ENCODE measurements around the gene MAD1L1. TPM values are rescaled to one million over a fixed set of nuclear protein-coding genes. Genes with fewer than 3 reads are reported as not detected.

MAD1L1 gene
- total RNA-seq, 1 experiment from 2014 or later: 184 TPM

DNA sequence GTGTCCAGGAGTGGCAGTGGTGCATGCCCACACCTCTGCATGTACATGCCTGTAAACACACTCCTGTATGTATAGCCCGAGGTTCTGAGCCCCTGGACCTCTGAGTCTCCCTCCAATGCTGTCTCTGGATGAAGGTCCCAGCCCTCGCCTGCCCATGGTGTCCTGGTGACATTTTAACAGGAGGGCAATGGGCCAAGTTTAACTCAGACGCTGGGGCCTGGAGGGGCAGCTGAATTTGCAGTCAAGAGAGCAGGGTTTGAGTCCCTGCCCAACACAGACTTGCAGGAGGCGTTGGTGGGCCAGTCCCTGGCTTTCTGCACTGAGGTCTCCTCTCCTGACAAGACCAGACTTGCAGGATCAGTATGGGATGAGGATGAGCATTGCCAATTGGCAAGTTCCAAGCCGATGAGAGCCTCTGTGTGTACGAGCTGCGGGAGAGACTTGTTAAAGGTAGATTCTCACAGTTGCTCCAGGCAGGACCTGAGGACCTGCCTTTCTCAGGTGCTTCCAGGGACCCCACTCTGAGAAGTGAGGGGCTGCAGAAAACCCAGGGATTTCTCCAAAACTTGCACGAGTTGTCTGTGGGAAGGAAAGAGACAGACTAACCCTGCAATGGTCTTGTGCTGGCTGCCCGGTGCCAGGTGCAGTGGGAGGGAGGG lies 420.8 kb downstream of the MAD1L1 start:
- no peak for DNase-seq (ENCODE audit: low read depth)

- no peak for DNase-seq (ENCODE audit: low read depth)
These were observed 421.5 kb downstream of the MAD1L1 start for GRCh38 chr7:1810961-1811849.

GRCh38 chr7:1810521-1810920 lies 422.2 kb downstream of the MAD1L1 start:
- DNase-seq (ENCODE audit: low read depth): no peak

DNA sequence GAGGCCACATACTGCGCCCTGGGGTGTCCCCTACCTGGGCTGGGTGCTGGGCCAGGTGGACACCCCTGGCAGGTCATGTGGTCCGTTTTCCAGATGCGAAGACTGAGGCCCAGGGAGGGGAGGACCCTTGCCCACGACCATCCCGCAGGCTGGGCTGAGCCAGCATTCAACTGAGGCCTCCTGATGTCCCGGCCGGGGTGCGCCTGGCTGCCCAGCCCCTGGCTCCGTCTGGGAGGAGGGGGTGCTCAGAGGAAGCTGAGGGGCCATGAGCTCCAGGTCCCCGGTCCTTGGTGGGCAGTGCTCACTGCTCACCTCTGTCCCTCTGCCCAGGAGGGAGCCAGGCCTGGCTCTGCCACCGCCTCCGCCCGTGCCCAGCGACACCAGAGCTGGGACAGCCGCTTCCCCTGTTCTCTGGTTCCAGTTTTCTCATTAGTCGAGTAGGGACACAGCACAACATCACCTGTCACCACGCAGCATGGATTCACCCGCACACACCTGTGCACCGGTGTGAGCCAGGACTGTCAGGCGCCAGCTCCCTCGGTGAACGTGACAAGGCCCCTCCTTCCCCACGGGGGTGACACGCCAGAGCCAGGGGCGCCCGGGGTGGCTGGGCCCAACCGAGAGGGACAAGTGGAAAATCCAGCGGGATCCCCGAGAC lies 423.0 kb downstream of the MAD1L1 start:
- no peak for DNase-seq (ENCODE audit: low read depth)

GRCh38 chr7:1809070-1809469 lies 423.7 kb downstream of the MAD1L1 start:
- DNase-seq (ENCODE audit: low read depth): no peak

DNA sequence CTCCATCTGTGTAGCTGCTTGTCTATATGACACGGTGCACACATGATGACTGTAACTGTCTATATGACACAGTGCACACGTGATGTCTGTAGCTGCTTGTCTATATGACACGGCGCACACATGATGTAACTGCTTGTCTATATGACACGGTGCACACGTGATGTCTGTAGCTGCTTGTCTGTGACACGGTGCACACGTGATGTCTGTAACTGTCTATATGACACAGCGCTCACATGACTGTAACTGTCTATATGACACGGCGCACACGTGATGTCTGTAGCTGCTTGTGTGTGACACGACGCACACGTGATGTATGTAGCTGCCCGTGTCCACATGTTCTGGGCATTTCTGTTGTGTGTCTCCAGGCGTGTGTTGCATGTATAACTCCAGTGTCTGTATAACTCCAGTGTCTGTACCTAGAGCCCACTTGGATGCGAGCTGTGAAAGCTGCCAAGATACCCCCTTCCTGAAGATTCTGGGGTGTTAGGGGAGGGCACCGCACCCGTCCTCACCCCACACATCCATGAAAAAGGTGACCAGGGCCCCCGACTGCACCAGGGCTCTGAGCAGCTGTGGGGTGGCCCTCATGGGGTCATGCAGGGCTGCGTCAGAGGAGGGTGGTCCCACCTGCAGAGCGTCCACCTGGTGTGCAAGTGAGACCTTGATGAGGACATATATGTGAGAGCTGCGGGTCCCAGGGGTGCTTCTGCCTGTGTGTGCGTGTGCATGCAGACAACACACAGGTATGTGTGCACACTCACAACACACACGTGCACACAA lies 424.7 kb downstream of the MAD1L1 start:
- no peak for DNase-seq (ENCODE audit: low read depth)

- DNase-seq (ENCODE audit: low read depth): no peak
These were observed 426.4 kb downstream of the MAD1L1 start for GRCh38 chr7:1806354-1806753.

- DNase-seq (ENCODE audit: low read depth): no peak
These were observed 428.4 kb downstream of the MAD1L1 start for GRCh38 chr7:1804310-1804709.

DNA sequence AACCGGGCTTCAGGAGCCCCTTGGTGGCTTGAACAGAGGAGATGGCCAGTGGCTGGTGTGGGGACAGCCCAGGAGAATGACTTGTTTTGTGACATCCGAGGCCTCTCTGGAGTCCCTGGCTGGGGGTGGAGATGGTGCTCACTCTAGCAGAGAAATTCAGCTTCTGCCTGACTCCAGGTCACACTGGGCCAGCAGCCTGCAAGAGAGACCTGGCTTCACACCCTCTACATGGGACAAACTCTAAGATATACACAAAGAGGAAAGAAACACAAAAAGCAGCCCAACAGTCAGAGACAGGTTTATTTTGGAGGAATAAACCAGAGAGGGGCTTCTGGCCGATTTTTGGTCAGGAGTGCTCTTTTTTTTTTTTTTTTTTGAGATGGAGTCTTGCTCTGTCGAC lies 429.8 kb downstream of the MAD1L1 start:
- DNase-seq (ENCODE audit: low read depth): no peak

DNA sequence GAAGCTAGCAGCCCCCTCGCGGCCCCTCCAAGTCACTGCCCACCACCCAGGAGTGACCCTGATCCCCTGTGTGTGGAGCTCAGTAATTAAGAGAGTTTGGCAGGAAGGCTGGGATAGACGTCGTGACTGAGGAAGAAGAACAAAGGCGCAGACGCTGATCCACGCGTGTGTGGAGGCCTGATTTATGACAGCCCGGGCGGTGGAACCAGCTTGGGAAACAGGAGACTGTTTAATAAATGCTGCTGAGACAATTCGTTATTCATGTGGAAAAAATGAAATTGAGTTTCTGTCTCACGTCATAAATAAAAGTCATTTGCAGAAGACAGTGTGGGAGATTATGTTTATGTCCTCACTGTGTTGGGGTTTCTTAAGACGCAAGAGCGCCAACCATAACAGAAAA lies 431.8 kb downstream of the MAD1L1 start:
- DNase-seq (ENCODE audit: low read depth): no peak

GRCh38 chr7:1798191-1798590 lies 434.6 kb downstream of the MAD1L1 start:
- DNase-seq (ENCODE audit: low read depth): no peak

DNA sequence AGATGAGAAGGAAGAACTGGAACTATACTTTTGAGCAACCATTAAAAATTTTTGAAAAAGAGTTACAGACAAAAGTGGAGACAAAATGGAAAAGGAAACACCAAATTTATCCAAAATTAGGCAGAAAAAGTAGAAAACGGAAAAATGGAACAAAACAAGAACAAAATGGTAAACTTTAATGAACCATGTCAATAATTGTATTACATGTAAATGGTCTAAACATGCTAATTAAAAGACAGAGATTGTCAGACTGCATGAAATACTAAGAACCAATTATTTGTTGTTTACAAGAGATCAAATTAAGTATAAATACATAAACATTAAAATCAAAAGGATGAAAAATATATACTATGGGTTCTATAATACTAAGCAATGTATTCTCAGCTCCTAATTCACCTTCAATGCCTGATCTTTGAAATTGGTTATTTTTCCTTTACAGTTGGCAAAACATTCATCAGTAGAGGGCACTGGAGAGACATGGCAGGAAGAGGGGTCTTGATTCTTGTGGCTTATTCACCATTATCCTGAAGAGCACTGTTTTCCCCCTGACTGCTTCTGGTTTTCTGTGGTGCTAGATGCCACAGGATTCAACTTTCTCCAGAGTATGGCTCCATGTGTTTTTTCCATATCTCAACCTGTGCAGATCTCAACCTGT lies 437.7 kb downstream of the MAD1L1 start:
- DNase-seq (ENCODE audit: low read depth): peak; percentile 39

DNA sequence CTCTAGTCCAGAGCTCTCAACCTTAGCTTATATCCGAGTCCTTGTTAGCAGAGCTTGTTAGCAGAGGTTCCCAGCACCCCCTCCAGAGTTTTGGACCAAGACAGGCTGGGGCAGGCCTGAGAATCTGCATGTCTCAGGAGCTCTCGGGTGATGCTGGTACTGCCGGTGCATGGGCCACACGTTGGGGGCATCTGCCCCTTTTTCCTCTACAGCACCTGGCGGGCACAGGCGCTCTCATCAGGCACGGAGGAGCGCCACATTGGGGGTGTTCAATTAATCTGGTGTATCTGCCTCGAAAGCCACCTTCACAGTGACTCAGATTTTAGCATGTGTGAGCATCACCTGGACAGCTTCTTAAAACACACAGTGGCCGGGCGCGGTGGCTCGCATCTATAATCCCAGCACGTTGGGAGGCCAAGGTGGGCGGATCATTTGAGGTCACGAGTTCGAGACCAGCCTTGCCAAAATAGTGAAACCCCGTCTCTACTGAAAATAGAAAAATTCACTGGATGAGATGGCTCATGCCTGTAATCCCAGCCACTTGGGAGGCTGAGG lies 445.0 kb downstream of the MAD1L1 start:
- DNase-seq (ENCODE audit: low read depth): no peak

DNA sequence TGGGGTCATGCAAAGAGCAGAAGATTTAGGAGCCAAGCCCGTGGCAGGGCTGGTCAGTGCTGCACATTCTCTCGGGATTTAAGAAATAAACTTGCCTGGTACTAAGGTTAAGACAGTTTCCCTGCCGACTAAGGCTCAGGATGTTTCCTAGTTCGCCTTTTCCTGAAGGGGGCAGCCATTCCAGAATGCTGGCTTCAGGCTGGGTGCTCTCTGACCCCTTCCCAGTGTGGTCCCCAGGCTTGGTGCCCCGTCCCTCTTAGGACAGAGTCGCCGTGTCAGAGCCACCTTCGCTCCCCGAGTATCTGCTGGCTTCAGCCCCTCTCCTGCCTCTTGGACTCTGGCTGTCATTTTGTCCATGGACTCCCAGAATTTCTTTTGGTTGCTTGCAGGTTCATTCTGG lies 445.5 kb downstream of the MAD1L1 start:
- no peak for DNase-seq (ENCODE audit: low read depth)

GRCh38 chr7:1785839-1786238 lies 446.9 kb downstream of the MAD1L1 start:
- no peak for DNase-seq (ENCODE audit: low read depth)

DNA sequence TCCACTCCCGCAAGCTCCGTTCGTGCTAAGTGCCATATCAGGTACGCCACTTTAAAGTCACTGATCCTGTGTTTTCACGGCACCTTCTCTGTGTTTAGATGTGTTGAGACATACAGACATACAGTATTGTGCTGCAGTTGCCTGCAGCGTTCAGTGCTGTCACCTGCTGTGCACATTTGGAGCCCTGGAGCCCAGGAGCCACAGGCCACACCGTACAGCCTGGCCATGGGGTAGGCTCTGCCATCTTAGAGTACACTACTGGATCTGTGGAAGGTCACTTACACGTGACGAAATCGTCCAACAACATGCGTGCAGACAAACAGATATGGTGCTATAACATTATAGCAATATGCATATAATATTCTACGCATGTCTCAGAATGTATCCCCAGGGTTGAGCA lies 451.4 kb downstream of the MAD1L1 start:
- DNase-seq (ENCODE audit: low read depth): no peak

- no peak for DNase-seq (ENCODE audit: low read depth)
These were observed 453.3 kb downstream of the MAD1L1 start for GRCh38 chr7:1779445-1779844.

- DNase-seq (ENCODE audit: low read depth): no peak
These were observed 455.6 kb downstream of the MAD1L1 start for GRCh38 chr7:1777122-1777521.

- DNase-seq (ENCODE audit: low read depth): no peak
These were observed 457.4 kb downstream of the MAD1L1 start for GRCh38 chr7:1775389-1775788.

DNA sequence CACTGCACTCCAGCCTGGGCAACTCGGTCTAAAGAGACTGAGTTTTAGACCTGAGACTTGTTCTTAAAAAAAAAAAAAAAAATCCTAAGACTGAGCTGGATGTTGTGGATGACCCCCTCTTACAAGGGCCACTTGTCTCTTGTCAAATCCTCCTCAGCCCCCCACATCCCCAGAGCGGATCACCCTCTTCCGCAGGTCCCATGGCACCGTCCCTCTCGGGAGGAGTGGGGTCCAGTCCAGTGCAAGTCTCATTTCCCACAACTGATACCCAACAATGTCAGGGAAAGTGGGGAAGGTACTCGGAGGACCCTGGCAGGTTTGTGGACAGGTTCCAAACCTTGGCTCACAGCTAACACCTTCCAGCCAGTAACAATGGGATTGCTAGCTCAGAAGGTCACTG lies 462.4 kb downstream of the MAD1L1 start:
- DNase-seq (ENCODE audit: low read depth): no peak

All from HT1080 (cell line).